SK-N-SH treated with all-trans-retinoic acid at 6 μM for 48 hours (cell line): ENCODE results near the gene NEU4.

Experiments
- ARNTL ChIP-seq: fragments of 450-650 bp; formaldehyde crosslinking; IDR thresholded peaks from 2 replicates; pipeline ENCODE4 v1.5.0; 2020; ENCODE audit warnings: low read depth, mild to moderate bottlenecking, moderate library complexity, borderline replicate concordance
- PATZ1 ChIP-seq: fragments of 250-450 bp; sonication (Bioruptor Pico); IDR thresholded peaks from 2 replicates; pipeline ENCODE4 v1.8.0; 2020; ENCODE audit warnings: mild to moderate bottlenecking, moderate library complexity, borderline replicate concordance
- TF ChIP-seq, protein P1 (sequence below): fragments of 250-450 bp; sonication (Bioruptor Pico); IDR thresholded peaks from 2 replicates; pipeline ENCODE4 v1.5.1; 2020; ENCODE audit warnings: low read depth, mild to moderate bottlenecking, moderate library complexity

- TF ChIP-seq ARNTL (CRISPR knock-in tag) (no peak), PATZ1 (CRISPR knock-in tag) (no peak)
- TF ChIP-seq, protein P1, sequence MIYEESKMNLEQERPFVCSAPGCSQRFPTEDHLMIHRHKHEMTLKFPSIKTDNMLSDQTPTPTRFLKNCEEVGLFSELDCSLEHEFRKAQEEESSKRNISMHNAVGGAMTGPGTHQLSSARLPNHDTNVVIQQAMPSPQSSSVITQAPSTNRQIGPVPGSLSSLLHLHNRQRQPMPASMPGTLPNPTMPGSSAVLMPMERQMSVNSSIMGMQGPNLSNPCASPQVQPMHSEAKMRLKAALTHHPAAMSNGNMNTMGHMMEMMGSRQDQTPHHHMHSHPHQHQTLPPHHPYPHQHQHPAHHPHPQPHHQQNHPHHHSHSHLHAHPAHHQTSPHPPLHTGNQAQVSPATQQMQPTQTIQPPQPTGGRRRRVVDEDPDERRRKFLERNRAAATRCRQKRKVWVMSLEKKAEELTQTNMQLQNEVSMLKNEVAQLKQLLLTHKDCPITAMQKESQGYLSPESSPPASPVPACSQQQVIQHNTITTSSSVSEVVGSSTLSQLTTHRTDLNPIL (CRISPR knock-in tag) = no peak
These were observed 10.1 kb upstream of the NEU4 start for GRCh38 chr2:241798631-241799521.
